SU-DHL-6 (cell line): ENCODE data around the gene U2AF1L4.
A peak's percentile ranks its signal among the peaks of the same experiment; 100 is the strongest.

ENCODE experiments used
- H2AFZ ChIP-seq: fragments of 200-600 bp; sonication (generic); 2 replicates; pipeline ENCODE4 v1.6.1; 2014; ENCODE audit warnings: low read depth, mild to moderate bottlenecking, moderate library complexity, mixed read lengths, antibody characterized with exemption, low read length; ENCODE audit not compliant: severe bottlenecking
- H3F3A ChIP-seq: fragments of 200-600 bp; shearing (Covaris generic); 2 replicates; pipeline ENCODE4 v1.6.0; 2016; ENCODE audit warnings: antibody characterized with exemption, mild to moderate bottlenecking; ENCODE audit not compliant: insufficient read depth
- H3K27ac ChIP-seq: fragments of 200-600 bp; sonication (generic); 2 replicates; pipeline ENCODE4 v1.5.1; 2016; ENCODE audit warnings: low read depth, mild to moderate bottlenecking, low read length, moderate library complexity, mixed read lengths
- H3K27me3 ChIP-seq: fragments of 200-600 bp; sonication (generic), shearing (Covaris generic); 2 replicates; pipeline ENCODE4 v1.6.0; 2014; ENCODE audit warnings: mild to moderate bottlenecking, low read length
- H3K36me3 ChIP-seq: fragments of 200-600 bp; sonication (generic); 2 replicates; pipeline ENCODE4 v1.6.1; 2014; ENCODE audit warnings: mild to moderate bottlenecking, low read length, mixed read lengths
- H3K4me2 ChIP-seq: fragments of 300-600, 200-600 bp; shearing (Covaris generic), sonication (generic); 2 replicates; pipeline ENCODE4 v1.6.0; 2014; ENCODE audit warnings: low read length, low read depth, mild to moderate bottlenecking; ENCODE audit not compliant: poor library complexity, severe bottlenecking
- H3K4me3 ChIP-seq: fragments of 200-600 bp; sonication (generic); 2 replicates; pipeline ENCODE4 v1.5.1; 2014; ENCODE audit warnings: antibody characterized with exemption, low read length, mild to moderate bottlenecking, mixed read lengths; ENCODE audit not compliant: insufficient read depth, poor library complexity, severe bottlenecking
- H3K79me2 ChIP-seq: fragments of 200-600 bp; sonication (generic); 2 replicates; pipeline ENCODE4 v1.6.1; 2014; ENCODE audit warnings: mild to moderate bottlenecking, low read length, moderate library complexity; ENCODE audit not compliant: insufficient read depth
- H3K9ac ChIP-seq: fragments of 200-600 bp; sonication (generic); 2 replicates; pipeline ENCODE4 v1.7.0; 2014; ENCODE audit warnings: mild to moderate bottlenecking, low read length
- H3K9me2 ChIP-seq: fragments of 200-600 bp; sonication (generic); replicated peaks from 2 replicates; pipeline ENCODE4 v1.6.1; 2014; ENCODE audit warnings: low read length; ENCODE audit not compliant: insufficient read depth
- H3K9me3 ChIP-seq: fragments of 200-600 bp; sonication (generic); 2 replicates; pipeline ENCODE4 v1.6.1; 2014; ENCODE audit warnings: low read length, mixed read lengths; ENCODE audit not compliant: insufficient read depth
- H4K20me1 ChIP-seq: fragments of 200-600 bp; sonication (generic); 2 replicates; pipeline ENCODE4 v1.6.1; 2014; ENCODE audit warnings: low read depth, mild to moderate bottlenecking, antibody characterized with exemption, low read length, moderate library complexity, mixed read lengths
- EZH2phosphoT487 ChIP-seq: fragments of 200-600 bp; sonication (generic), shearing (Covaris generic); conservative IDR thresholded peaks from 2 replicates; pipeline ENCODE4 v1.6.1; 2018; ENCODE audit warnings: mild to moderate bottlenecking, antibody characterized with exemption, low read length, moderate library complexity, mixed read lengths
- TF ChIP-seq, protein P1 (sequence below): fragments of 200-600 bp; sonication (generic); IDR thresholded peaks from one replicate; pipeline ENCODE4 v1.5.1; 2017; ENCODE audit warnings: antibody characterized with exemption, mild to moderate bottlenecking, low read length, moderate library complexity; ENCODE audit not compliant: insufficient read depth, poor library complexity, severe bottlenecking

The U2AF1L4 gene

GRCh38 chr19:35715355-35715809 is 29.8 kb downstream of the U2AF1L4 start:
- H3F3A ChIP-seq = no peaks in the 10 kb centered on the region
- no peaks in the 10 kb centered on the region for H3K9me3 ChIP-seq
- H4K20me1 ChIP-seq = no peaks in the 10 kb centered on the region
- peaks cover 22% of the 10 kb centered on the region for H3K79me2 ChIP-seq
- H3K27ac ChIP-seq = no peak overlapping the region
- H3K36me3 ChIP-seq = no peaks in the 10 kb centered on the region
- H3K27me3 ChIP-seq = no peaks in the 10 kb centered on the region
- TF ChIP-seq EZH2phosphoT487 = no peak
- TF ChIP-seq, protein P1, sequence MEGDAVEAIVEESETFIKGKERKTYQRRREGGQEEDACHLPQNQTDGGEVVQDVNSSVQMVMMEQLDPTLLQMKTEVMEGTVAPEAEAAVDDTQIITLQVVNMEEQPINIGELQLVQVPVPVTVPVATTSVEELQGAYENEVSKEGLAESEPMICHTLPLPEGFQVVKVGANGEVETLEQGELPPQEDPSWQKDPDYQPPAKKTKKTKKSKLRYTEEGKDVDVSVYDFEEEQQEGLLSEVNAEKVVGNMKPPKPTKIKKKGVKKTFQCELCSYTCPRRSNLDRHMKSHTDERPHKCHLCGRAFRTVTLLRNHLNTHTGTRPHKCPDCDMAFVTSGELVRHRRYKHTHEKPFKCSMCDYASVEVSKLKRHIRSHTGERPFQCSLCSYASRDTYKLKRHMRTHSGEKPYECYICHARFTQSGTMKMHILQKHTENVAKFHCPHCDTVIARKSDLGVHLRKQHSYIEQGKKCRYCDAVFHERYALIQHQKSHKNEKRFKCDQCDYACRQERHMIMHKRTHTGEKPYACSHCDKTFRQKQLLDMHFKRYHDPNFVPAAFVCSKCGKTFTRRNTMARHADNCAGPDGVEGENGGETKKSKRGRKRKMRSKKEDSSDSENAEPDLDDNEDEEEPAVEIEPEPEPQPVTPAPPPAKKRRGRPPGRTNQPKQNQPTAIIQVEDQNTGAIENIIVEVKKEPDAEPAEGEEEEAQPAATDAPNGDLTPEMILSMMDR = no peak
- H3K4me2 ChIP-seq = peak overlapping the region; percentile 74
- H3K9me2 ChIP-seq = no peaks in the 10 kb centered on the region
- no peak overlapping the region for H3K9ac ChIP-seq
- no peak overlapping the region for H3K4me3 ChIP-seq
- H2AFZ ChIP-seq = no peak overlapping the region

- H4K20me1 ChIP-seq = no peaks in the 10 kb centered on the region
- H3K9me2 ChIP-seq = no peaks in the 10 kb centered on the region
- no peak overlapping the region for H2AFZ ChIP-seq
- no peaks in the 10 kb centered on the region for H3F3A ChIP-seq
- no peaks in the 10 kb centered on the region for H3K36me3 ChIP-seq
- no peak overlapping the region for H3K4me2 ChIP-seq
- peaks cover 17% of the 10 kb centered on the region for H3K79me2 ChIP-seq
- H3K9ac ChIP-seq = no peak overlapping the region
- no peak overlapping the region for H3K4me3 ChIP-seq
- H3K9me3 ChIP-seq = no peaks in the 10 kb centered on the region
- no peaks in the 10 kb centered on the region for H3K27me3 ChIP-seq
- no peak overlapping the region for H3K27ac ChIP-seq
- TF ChIP-seq, protein P1 = no peak
- no peak for TF ChIP-seq EZH2phosphoT487
Observed at GRCh38 chr19:35714601-35715354, 30.4 kb downstream of the U2AF1L4 start.

DNA sequence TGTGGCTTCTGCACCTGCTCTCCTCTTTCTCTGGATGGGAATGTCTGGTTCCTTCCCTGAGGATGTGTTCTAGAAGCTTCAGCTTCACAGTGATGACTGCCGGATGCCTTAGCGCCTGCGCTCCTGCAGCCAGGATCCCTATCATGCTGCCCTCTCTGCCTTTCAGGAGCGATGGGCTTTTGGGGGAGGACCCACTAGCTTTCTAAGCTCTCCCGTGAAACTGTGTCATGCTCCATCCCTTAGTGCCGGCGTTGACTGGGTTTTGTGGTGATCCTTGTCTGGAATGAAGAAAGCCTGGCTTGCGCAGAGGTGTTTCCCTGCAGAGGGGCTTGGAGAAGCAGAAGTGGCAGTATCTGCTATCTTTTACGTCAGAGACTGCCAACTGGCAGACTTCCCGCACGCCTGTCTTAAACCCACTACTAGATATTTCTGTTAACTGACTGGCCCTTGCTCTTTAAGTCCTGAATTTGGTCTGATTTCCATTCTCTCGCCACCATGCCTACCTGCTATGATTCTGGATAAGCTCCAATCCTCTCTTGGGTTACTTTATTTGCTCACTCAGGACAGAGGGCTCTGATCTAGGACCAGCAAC is 31.2 kb downstream of the U2AF1L4 start:
- H3K4me2 ChIP-seq = no peak overlapping the region
- H3K27ac ChIP-seq = no peak overlapping the region

More for the DNA sequence above, 31.2 kb downstream of the U2AF1L4 start:
- no peaks in the 10 kb centered on the region for H4K20me1 ChIP-seq
- H3K9me3 ChIP-seq = no peaks in the 10 kb centered on the region
- no peak overlapping the region for H3K9ac ChIP-seq
- H3K27me3 ChIP-seq = no peaks in the 10 kb centered on the region
- H3F3A ChIP-seq = no peaks in the 10 kb centered on the region
- no peak overlapping the region for H2AFZ ChIP-seq
- peaks cover 9% of the 10 kb centered on the region for H3K79me2 ChIP-seq
- no peak overlapping the region for H3K4me3 ChIP-seq
- no peaks in the 10 kb centered on the region for H3K36me3 ChIP-seq
- H3K9me2 ChIP-seq = no peaks in the 10 kb centered on the region
- TF ChIP-seq EZH2phosphoT487 = no peak
- TF ChIP-seq, protein P1 = no peak
